ENCODE results near the gene PRH2.

PRH2 gene

GRCh38 chr12:10960211-10960610 lies 31.2 kb downstream of the PRH2 start:
- DNase-seq (ENCODE audit: low read depth) = no peak

GRCh38 chr12:10965476-10965875 lies 36.4 kb downstream of the PRH2 start:
- DNase-seq (ENCODE audit: low read depth) = no peak

GRCh38 chr12:10966314-10966713 lies 37.3 kb downstream of the PRH2 start:
- DNase-seq (ENCODE audit: low read depth) = no peak

- DNase-seq (ENCODE audit: low read depth) = no peak
These were observed 38.4 kb downstream of the PRH2 start for GRCh38 chr12:10967409-10967808.

- no peak for DNase-seq (ENCODE audit: low read depth)
These were observed 39.9 kb downstream of the PRH2 start for GRCh38 chr12:10968765-10969456.

GRCh38 chr12:10974965-10975364 lies 45.9 kb downstream of the PRH2 start:
- no peak for DNase-seq (ENCODE audit: low read depth)

- peak; percentile 44 for DNase-seq (ENCODE audit: low read depth)
These were observed 53.2 kb downstream of the PRH2 start for GRCh38 chr12:10982244-10982643.

Measured in T follicular helper cell (primary cell).